ENCODE data around the gene CAPNS2.

GRCh38 chr16:55572439-55572838 is 6.0 kb downstream of the CAPNS2 start:
- TF ChIP-seq CTCF (IDR thresholded peaks at IDR 0.05; ENCODE audit: low read length), result no peak
- no peak for TF ChIP-seq EZH2 (IDR thresholded peaks at IDR 0.05; ENCODE audit: borderline replicate concordance, low read length)
